Measurements from ENCODE around the gene TIMMDC1.

GRCh38 chr3:119548341-119548740 is 50.0 kb downstream of the TIMMDC1 start:
- TF ChIP-seq CTCF (IDR thresholded peaks at IDR 0.05 in 4 of 5, conservative IDR thresholded peaks at IDR 0.05 in 1 of 5) (no peak), POLR2A (IDR thresholded peaks at IDR 0.05) (no peak)

Data from gastrocnemius medialis (tissue), 4 donors.